Lower leg skin (tissue), 3 donors: Measurements from ENCODE around the gene GDF7.

Experiments
- POLR2A ChIP-seq, 2 donors: fragments of 450-650 bp; IDR thresholded peaks; one replicate each; pipeline ENCODE4 v1.6.1; 2016 to 2017; ENCODE audit warnings: antibody characterized with exemption in 2 of 2, mild to moderate bottlenecking in 1 of 2, moderate library complexity in 1 of 2
- TF ChIP-seq, protein P1 (sequence below), 3 donors: fragments of 450-650 bp; IDR thresholded peaks; one replicate each; pipeline ENCODE4 v1.5.1; 2016; ENCODE audit warnings: antibody characterized with exemption in 3 of 3, mild to moderate bottlenecking in 3 of 3, moderate library complexity in 2 of 3

DNA sequence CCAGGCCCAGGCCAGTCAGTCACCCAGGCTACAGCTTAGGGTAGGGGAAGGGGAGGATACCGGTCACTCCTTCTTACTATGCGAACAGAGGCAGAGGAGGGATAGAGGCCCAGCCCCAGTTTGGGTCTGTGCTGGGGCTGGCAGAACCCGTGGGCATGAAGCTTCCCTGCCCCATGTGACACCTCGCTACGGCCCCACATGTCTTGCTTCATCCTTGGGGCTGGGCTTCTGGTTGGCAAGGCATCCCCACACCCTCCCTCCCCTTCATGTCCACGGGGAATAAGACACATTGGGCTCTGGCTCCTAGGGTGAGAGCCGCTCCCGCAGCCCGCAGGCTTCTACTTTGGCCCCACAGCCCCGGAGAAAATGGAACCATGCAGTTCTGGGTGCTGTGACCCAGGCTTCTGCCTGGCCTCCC lies 48.5 kb upstream of the GDF7 start:
- TF ChIP-seq, protein P1, sequence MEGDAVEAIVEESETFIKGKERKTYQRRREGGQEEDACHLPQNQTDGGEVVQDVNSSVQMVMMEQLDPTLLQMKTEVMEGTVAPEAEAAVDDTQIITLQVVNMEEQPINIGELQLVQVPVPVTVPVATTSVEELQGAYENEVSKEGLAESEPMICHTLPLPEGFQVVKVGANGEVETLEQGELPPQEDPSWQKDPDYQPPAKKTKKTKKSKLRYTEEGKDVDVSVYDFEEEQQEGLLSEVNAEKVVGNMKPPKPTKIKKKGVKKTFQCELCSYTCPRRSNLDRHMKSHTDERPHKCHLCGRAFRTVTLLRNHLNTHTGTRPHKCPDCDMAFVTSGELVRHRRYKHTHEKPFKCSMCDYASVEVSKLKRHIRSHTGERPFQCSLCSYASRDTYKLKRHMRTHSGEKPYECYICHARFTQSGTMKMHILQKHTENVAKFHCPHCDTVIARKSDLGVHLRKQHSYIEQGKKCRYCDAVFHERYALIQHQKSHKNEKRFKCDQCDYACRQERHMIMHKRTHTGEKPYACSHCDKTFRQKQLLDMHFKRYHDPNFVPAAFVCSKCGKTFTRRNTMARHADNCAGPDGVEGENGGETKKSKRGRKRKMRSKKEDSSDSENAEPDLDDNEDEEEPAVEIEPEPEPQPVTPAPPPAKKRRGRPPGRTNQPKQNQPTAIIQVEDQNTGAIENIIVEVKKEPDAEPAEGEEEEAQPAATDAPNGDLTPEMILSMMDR (IDR thresholded peaks at IDR 0.05) = no peak
- TF ChIP-seq POLR2A (IDR thresholded peaks at IDR 0.05) = no peak
